HEK293 (cell line): ENCODE measurements around the gene DGKG.

ENCODE experiments used
- CTCF ChIA-PET: fragments of 350-600 bp; formaldehyde crosslinking; extraction: SDS; loops from one replicate; lab custom pipeline; 2021; ENCODE audit warnings: antibody characterized with exemption; lab: Yijun Ruan, JAX
- POLR2A ChIA-PET: fragments of 300-600 bp; formaldehyde crosslinking; extraction: SDS; loops from one replicate; lab custom pipeline; 2020; ENCODE audit warnings: antibody characterized with exemption, inconsistent platforms; lab: Yijun Ruan, JAX
- H3K27ac ChIP-seq: fragments of 200-500 bp; sonication (Bioruptor generic); 2 replicates; pipeline ENCODE4 v1.5.1; 2014; ENCODE audit warnings: low read depth, low read length, control low read depth, inconsistent platforms; ENCODE audit errors: extremely low read depth
- H3K36me3 ChIP-seq, 2 experiments: fragments of 200-500 bp in 1 of 2; sonication (Bioruptor generic) in 1 of 2; 1 replicate in 1 of 2; 2 replicates in 1 of 2; pipeline ENCODE4 v1.5.1; 2014 to 2017; ENCODE audit warnings: inconsistent platforms in 2 of 2, low read length in 2 of 2; ENCODE audit not compliant: control insufficient read depth in 2 of 2, insufficient read depth in 1 of 2
- H3K4me1 ChIP-seq: fragments of 200-500 bp; sonication (Bioruptor generic); 2 replicates; pipeline ENCODE4 v1.5.1; 2014; ENCODE audit warnings: mild to moderate bottlenecking, low read length, inconsistent platforms; ENCODE audit not compliant: control insufficient read depth, insufficient read depth
- H3K4me3 ChIP-seq: 2 replicates; pipeline ENCODE4 v1.5.1; 2011; ENCODE audit warnings: low read depth, mild to moderate bottlenecking, control low read depth, low read length, moderate library complexity
- H3K9me3 ChIP-seq: fragments of 200-500 bp; sonication (Bioruptor generic); 2 replicates; pipeline ENCODE4 v1.5.1; 2014; ENCODE audit warnings: low read depth, low read length, inconsistent platforms; ENCODE audit not compliant: control insufficient read depth, insufficient read depth
- EGR2 ChIP-seq: fragments of 450-650 bp; formaldehyde crosslinking; IDR thresholded peaks from 2 replicates; pipeline ENCODE4 v1.5.1; 2016; ENCODE audit warnings: low read depth, missing biosample characterization, missing genetic modification characterization
- KLF7 ChIP-seq: fragments of 450-650 bp; formaldehyde crosslinking; IDR thresholded peaks from 2 replicates; pipeline ENCODE4 v1.5.1; 2016; ENCODE audit warnings: missing biosample characterization, missing genetic modification characterization, borderline replicate concordance
- KLF9 ChIP-seq: fragments of 450-650 bp; formaldehyde crosslinking; IDR thresholded peaks from 2 replicates; pipeline ENCODE4 v1.5.1; 2016; ENCODE audit warnings: missing biosample characterization, missing genetic modification characterization, low read depth
- SCRT2 ChIP-seq: fragments of 450-650 bp; formaldehyde crosslinking; IDR thresholded peaks from 2 replicates; pipeline ENCODE4 v1.5.1; 2016; ENCODE audit warnings: missing biosample characterization, missing genetic modification characterization
- SETDB1 ChIP-seq: IDR thresholded peaks from one replicate; pipeline ENCODE4 v1.6.1; 2017; ENCODE audit warnings: mild to moderate bottlenecking, low read length, moderate library complexity, mixed read lengths; ENCODE audit not compliant: insufficient read length
- SP3 ChIP-seq: fragments of 450-650 bp; formaldehyde crosslinking; IDR thresholded peaks from 2 replicates; pipeline ENCODE4 v1.5.1; 2016; ENCODE audit warnings: missing biosample characterization, missing genetic modification characterization
- ZBTB21 ChIP-seq: fragments of 450-650 bp; formaldehyde crosslinking; IDR thresholded peaks from 2 replicates; pipeline ENCODE4 v1.5.1; 2017; ENCODE audit warnings: missing biosample characterization, missing genetic modification characterization
- ZFHX2 ChIP-seq: fragments of 450-650 bp; formaldehyde crosslinking; conservative IDR thresholded peaks from 2 replicates; pipeline ENCODE4 v1.5.1; 2016; ENCODE audit warnings: missing biosample characterization, missing genetic modification characterization
- ZFP37 ChIP-seq: fragments of 450-650 bp; formaldehyde crosslinking; IDR thresholded peaks from 2 replicates; pipeline ENCODE4 v1.5.1; 2016; ENCODE audit warnings: missing biosample characterization, missing genetic modification characterization
- ZNF274 ChIP-seq, 2 experiments: fragments of 200-500 bp in 1 of 2; fragments of 450-650 bp in 1 of 2; sonication (Bioruptor generic) in 1 of 2; formaldehyde crosslinking in 1 of 2; IDR thresholded peaks; 2 replicates each; pipeline versions ENCODE4 v1.5.1 to v1.6.1; 2014 to 2016; ENCODE audit warnings: borderline replicate concordance in 1 of 2, inconsistent platforms in 1 of 2, low read length in 1 of 2, missing biosample characterization in 1 of 2, missing genetic modification characterization in 1 of 2
- ZNF366 ChIP-seq: fragments of 450-650 bp; formaldehyde crosslinking; conservative IDR thresholded peaks from 2 replicates; pipeline ENCODE4 v1.5.1; 2016; ENCODE audit warnings: missing biosample characterization, missing genetic modification characterization
- ZNF426 ChIP-seq: fragments of 450-650 bp; formaldehyde crosslinking; IDR thresholded peaks from 2 replicates; pipeline ENCODE4 v1.5.1; 2017; ENCODE audit warnings: missing biosample characterization, missing genetic modification characterization, mild to moderate bottlenecking, inconsistent platforms, moderate library complexity
- ZNF571 ChIP-seq: fragments of 450-650 bp; formaldehyde crosslinking; IDR thresholded peaks from 2 replicates; pipeline ENCODE4 v1.5.0; 2017; ENCODE audit warnings: missing biosample characterization, missing genetic modification characterization
- ZNF623 ChIP-seq: fragments of 450-650 bp; formaldehyde crosslinking; IDR thresholded peaks from 2 replicates; pipeline ENCODE4 v1.5.1; 2016; ENCODE audit warnings: missing biosample characterization, missing genetic modification characterization
- ZNF707 ChIP-seq: fragments of 450-650 bp; formaldehyde crosslinking; IDR thresholded peaks from 2 replicates; pipeline ENCODE4 v1.5.1; 2016; ENCODE audit warnings: missing biosample characterization, missing genetic modification characterization
- ZNF792 ChIP-seq: fragments of 450-650 bp; formaldehyde crosslinking; IDR thresholded peaks from 2 replicates; pipeline ENCODE4 v1.5.1; 2016; ENCODE audit warnings: missing biosample characterization, missing genetic modification characterization
- ZNF837 ChIP-seq: fragments of 450-650 bp; formaldehyde crosslinking; IDR thresholded peaks from 2 replicates; pipeline ENCODE4 v1.5.1; 2016; ENCODE audit warnings: missing biosample characterization, missing genetic modification characterization
- ZSCAN23 ChIP-seq: fragments of 450-650 bp; formaldehyde crosslinking; IDR thresholded peaks from 2 replicates; pipeline ENCODE4 v1.5.1; 2016; ENCODE audit warnings: missing biosample characterization, missing genetic modification characterization
- TF ChIP-seq, protein P1 (sequence below): fragments of 450-650 bp; formaldehyde crosslinking; IDR thresholded peaks from 2 replicates; pipeline ENCODE4; 2016; ENCODE audit warnings: missing biosample characterization, missing genetic modification characterization
- TF ChIP-seq, protein P2 (sequence below): fragments of 450-650 bp; formaldehyde crosslinking; IDR thresholded peaks from 2 replicates; pipeline ENCODE4 v1.5.1; 2016; ENCODE audit warnings: missing biosample characterization, missing genetic modification characterization
- TF ChIP-seq, protein P3 (sequence below): fragments of 450-650 bp; formaldehyde crosslinking; IDR thresholded peaks from 2 replicates; pipeline ENCODE4 v1.5.1; 2016; ENCODE audit warnings: missing biosample characterization, missing genetic modification characterization
- TF ChIP-seq, protein P4 (sequence below): fragments of 450-650 bp; formaldehyde crosslinking; IDR thresholded peaks from 2 replicates; pipeline ENCODE4 v1.5.1; 2016; ENCODE audit warnings: missing biosample characterization, missing genetic modification characterization, borderline replicate concordance

DGKG gene

DNA sequence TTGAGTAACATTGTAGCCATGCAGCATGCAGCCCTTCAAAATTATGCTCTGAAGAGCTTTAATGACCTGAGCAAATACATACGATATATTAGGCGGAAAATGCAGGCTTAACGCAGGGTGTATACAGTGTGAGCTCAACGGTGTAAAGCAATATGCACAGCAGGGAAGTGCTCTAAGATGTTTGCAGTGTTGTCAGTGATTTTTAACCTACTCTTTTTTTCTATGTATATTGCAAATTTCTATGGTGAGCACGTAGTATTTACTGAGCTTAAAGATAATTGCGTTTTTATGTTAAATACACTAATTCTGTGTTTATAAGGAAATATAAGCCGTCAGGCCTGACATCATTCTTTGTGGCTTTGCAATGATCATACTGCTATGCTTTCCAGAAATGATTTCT lies 42.1 kb downstream of the DGKG start (continued):
- TF ChIP-seq, protein P1, sequence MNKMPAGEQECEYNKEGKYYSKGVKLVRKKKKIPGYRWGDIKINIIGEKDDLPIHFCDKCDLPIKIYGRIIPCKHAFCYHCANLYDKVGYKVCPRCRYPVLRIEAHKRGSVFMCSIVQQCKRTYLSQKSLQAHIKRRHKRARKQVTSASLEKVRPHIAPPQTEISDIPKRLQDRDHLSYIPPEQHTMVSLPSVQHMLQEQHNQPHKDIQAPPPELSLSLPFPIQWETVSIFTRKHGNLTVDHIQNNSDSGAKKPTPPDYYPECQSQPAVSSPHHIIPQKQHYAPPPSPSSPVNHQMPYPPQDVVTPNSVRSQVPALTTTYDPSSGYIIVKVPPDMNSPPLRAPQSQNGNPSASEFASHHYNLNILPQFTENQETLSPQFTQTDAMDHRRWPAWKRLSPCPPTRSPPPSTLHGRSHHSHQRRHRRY (tag by site-specific recombination) = no peak
- TF ChIP-seq SETDB1 = no peak
- no peak for TF ChIP-seq ZNF623
- peak; percentile 84; the same call in 1 of the 2 replicates for TF ChIP-seq ZSCAN23
- no peak for TF ChIP-seq ZBTB21 (tag by site-specific recombination)

DNA sequence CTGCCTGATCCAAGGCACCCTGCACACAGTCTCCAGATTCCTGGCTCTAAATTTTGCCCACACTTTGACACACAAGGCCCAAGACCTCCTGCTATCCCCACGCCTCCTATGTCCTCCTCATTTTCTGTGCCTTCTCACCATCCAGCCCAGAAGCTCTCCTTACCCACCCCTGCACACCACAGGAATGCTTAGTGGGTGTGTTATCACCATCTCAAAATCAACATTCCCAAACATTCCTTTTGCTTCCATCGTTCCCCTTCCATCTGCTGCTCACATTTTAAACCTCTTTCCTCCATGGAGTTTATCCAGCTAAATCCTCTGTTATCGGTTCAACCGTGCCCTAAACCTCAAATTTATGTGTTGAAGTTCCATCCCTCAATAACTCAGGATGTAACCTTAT lies 43.9 kb downstream of the DGKG start:
- H3K27ac ChIP-seq = no peak overlapping the region
- TF ChIP-seq SP3 (tag by site-specific recombination) (no peak), KLF9 (tag by site-specific recombination) (no peak), ZNF792 (tag by site-specific recombination) (no peak), ZFHX2 (tag by site-specific recombination) (peak; percentile 41), ZNF837 (tag by site-specific recombination) (no peak), SCRT2 (tag by site-specific recombination) (no peak), ZNF707 (tag by site-specific recombination) (no peak), ZFP37 (no peak), EGR2 (tag by site-specific recombination) (peak; percentile 78), ZNF571 (tag by site-specific recombination) (no peak), ZNF426 (tag by site-specific recombination) (no peak), ZBTB21 (tag by site-specific recombination) (no peak), ZNF366 (no peak)
- TF ChIP-seq, protein P2, sequence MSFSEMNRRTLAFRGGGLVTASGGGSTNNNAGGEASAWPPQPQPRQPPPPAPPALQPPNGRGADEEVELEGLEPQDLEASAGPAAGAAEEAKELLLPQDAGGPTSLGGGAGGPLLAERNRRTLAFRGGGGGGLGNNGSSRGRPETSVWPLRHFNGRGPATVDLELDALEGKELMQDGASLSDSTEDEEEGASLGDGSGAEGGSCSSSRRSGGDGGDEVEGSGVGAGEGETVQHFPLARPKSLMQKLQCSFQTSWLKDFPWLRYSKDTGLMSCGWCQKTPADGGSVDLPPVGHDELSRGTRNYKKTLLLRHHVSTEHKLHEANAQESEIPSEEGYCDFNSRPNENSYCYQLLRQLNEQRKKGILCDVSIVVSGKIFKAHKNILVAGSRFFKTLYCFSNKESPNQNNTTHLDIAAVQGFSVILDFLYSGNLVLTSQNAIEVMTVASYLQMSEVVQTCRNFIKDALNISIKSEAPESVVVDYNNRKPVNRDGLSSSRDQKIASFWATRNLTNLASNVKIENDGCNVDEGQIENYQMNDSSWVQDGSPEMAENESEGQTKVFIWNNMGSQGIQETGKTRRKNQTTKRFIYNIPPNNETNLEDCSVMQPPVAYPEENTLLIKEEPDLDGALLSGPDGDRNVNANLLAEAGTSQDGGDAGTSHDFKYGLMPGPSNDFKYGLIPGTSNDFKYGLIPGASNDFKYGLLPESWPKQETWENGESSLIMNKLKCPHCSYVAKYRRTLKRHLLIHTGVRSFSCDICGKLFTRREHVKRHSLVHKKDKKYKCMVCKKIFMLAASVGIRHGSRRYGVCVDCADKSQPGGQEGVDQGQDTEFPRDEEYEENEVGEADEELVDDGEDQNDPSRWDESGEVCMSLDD (tag by site-specific recombination) = no peak
- TF ChIP-seq, protein P3, sequence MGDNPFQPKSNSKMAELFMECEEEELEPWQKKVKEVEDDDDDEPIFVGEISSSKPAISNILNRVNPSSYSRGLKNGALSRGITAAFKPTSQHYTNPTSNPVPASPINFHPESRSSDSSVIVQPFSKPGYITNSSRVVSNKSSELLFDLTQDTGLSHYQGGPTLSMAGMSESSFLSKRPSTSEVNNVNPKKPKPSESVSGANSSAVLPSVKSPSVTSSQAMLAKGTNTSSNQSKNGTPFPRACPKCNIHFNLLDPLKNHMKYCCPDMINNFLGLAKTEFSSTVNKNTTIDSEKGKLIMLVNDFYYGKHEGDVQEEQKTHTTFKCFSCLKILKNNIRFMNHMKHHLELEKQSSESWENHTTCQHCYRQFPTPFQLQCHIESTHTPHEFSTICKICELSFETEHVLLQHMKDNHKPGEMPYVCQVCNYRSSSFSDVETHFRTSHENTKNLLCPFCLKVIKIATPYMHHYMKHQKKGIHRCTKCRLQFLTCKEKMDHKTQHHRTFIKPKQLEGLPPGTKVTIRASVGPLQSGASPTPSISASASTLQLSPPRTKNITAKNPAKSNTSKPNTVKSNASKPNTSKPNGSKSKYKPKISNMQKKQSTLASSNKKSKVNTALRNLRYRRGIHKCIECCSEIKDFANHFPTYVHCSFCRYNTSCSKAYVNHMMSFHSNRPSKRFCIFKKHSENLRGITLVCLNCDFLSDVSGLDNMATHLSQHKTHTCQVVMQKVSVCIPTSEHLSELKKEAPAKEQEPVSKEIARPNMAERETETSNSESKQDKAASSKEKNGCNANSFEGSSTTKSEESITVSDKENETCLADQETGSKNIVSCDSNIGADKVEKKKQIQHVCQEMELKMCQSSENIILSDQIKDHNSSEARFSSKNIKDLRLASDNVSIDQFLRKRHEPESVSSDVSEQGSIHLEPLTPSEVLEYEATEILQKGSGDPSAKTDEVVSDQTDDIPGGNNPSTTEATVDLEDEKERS = no peak
- TF ChIP-seq, all 188 proteins: peak for 2
- Histone ChIP-seq H3K4me1 (no peaks in the 10 kb centered on the region), H3K4me3 (no peak overlapping the region), H3K9me3 (no peaks in the 10 kb centered on the region), H3K36me3 (no peaks in the 10 kb centered on the region)
- ChIA-PET POLR2A (no interaction called here), CTCF (interaction anchor here (0.6 kb wide), 1 partner anchor 63 kb away, joined by 4 read pairs; no protein-coding TSS in a partner anchor)

DNA sequence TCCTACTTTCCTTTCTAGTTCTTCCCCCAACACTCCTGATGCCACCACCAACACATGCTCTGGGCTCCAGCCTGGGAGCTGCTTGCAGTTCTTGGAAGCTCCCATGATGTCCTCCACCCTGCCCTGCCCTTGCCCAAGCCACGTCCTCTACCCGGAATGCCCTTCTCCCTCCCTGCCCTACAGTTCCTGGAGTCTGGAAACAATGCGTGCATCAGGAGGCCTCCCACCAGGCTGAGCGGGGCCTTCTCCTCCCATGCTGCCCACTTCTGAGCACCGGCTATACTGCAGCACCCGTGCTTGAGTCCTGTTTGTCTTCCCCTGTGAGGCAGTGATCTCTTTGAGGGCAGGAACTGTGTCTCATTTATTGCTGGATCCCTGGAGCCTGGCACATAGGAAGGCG lies 44.6 kb downstream of the DGKG start:
- no peaks in the 10 kb centered on the region for H3K36me3 ChIP-seq
- CTCF ChIA-PET = no interaction called here
- H3K27ac ChIP-seq = no peak overlapping the region
- POLR2A ChIA-PET = no interaction called here
- TF ChIP-seq KLF7 (tag by site-specific recombination) (no peak), ZNF274 (IDR thresholded peaks at IDR 0.05; ENCODE audit: low read length) (no peak), ZNF274 (tag by site-specific recombination; IDR thresholded peaks at IDR 0.05; ENCODE audit: borderline replicate concordance) (no peak)
- TF ChIP-seq, protein P4, sequence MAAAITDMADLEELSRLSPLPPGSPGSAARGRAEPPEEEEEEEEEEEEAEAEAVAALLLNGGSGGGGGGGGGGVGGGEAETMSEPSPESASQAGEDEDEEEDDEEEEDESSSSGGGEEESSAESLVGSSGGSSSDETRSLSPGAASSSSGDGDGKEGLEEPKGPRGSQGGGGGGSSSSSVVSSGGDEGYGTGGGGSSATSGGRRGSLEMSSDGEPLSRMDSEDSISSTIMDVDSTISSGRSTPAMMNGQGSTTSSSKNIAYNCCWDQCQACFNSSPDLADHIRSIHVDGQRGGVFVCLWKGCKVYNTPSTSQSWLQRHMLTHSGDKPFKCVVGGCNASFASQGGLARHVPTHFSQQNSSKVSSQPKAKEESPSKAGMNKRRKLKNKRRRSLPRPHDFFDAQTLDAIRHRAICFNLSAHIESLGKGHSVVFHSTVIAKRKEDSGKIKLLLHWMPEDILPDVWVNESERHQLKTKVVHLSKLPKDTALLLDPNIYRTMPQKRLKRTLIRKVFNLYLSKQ (tag by site-specific recombination) = no peak
- H3K4me3 ChIP-seq = no peak overlapping the region
- no peaks in the 10 kb centered on the region for H3K4me1 ChIP-seq
- no peaks in the 10 kb centered on the region for H3K9me3 ChIP-seq
